Tibial nerve (tissue), 4 donors: ENCODE data around the gene STXBP6. TPM values are rescaled to one million over a fixed set of nuclear protein-coding genes. Genes with fewer than 3 reads are reported as not detected.

Source experiments
- DNase-seq, 2 donors: peaks; one replicate each; pipeline ENCODE4 v3.0.0-alpha.2; 2019; ENCODE audit warnings: low spot score in 2 of 2
- H3K27ac ChIP-seq, 4 donors: fragments of 200-600 bp; sonication (generic) in 3 of 4; one replicate each; pipeline ENCODE4 v1.5.1; 2017 to 2019; ENCODE audit warnings: mild to moderate bottlenecking in 1 of 4
- H3K27me3 ChIP-seq, 2 donors: fragments of 200-600 bp; sonication (generic) in 1 of 2; one replicate each; pipeline versions ENCODE4 v1.5.1 to v1.6.0; 2017 to 2019
- H3K36me3 ChIP-seq, 3 donors: fragments of 200-600 bp; sonication (generic); one replicate each; pipeline ENCODE4 v1.5.1; 2018 to 2019
- H3K4me1 ChIP-seq, 4 donors: fragments of 200-600 bp; sonication (generic) in 3 of 4; one replicate each; pipeline ENCODE4 v1.5.1; 2017 to 2019
- H3K4me3 ChIP-seq, 4 donors: fragments of 200-600 bp; sonication (generic) in 3 of 4; one replicate each; pipeline ENCODE4 v1.5.1; 2017 to 2019; ENCODE audit warnings: mild to moderate bottlenecking in 1 of 4, moderate library complexity in 1 of 4
- H3K9me3 ChIP-seq, 4 donors: fragments of 200-600 bp; sonication (generic) in 3 of 4; one replicate each; pipeline ENCODE4 v1.5.1; 2017 to 2019
- CTCF ChIP-seq, 5 experiments: fragments of 200-600 bp in 3 of 5; fragments of 450-650 bp in 2 of 5; sonication (generic) in 3 of 5; IDR thresholded peaks; one replicate each; pipeline ENCODE4 v1.5.1; 2016 to 2019; ENCODE audit warnings: antibody characterized with exemption in 5 of 5, mild to moderate bottlenecking in 3 of 5, moderate library complexity in 2 of 5
- EP300 ChIP-seq, 2 donors: sonication (generic); formaldehyde crosslinking; IDR thresholded peaks; one replicate each; pipeline ENCODE4 v1.6.1; 2017; ENCODE audit warnings: antibody characterized with exemption in 2 of 2, mild to moderate bottlenecking in 1 of 2
- POLR2A ChIP-seq, 2 donors: fragments of 450-650 bp; IDR thresholded peaks; one replicate each; pipeline ENCODE4 v1.6.1; 2017; ENCODE audit warnings: antibody characterized with exemption in 2 of 2, mild to moderate bottlenecking in 2 of 2, moderate library complexity in 2 of 2
- WGBS, 2 donors: methylation state at CpG; one replicate each; pipeline ENCODE4 v1.1.5; 2018; 5-methylcytosine and 5-hydroxymethylcytosine counted together
- total RNA-seq, 4 donors: library from RNA; depleted of rRNA; stranded (reverse); fragments of >200 nt; gene quantifications; one replicate each; pipeline ENCODE4 v1.1.0, GENCODE V29; 2016

STXBP6 gene
- total RNA-seq, 4 donors from 2014 or later: 12.6 to 42.6 (median 33.5) TPM

- Histone ChIP-seq H3K9me3 (no peaks in the 10 kb centered on the region), H3K36me3 (no peaks in the 10 kb centered on the region), H3K27me3 (no peaks in the 10 kb centered on the region), H3K4me3 (no peak overlapping the region), H3K4me1 (peaks cover 0 to 17% (median 3%) of the 10 kb centered on the region in 4 donors), H3K27ac (no peak overlapping the region)
- DNase-seq: no peak
- no peak for TF ChIP-seq EP300 (IDR thresholded peaks at IDR 0.05)
- TF ChIP-seq CTCF (IDR thresholded peaks at IDR 0.05): no peak
- WGBS, 2 donors: 95 to 100% methylated on average over 2 of the region's 2 CpGs
These were observed 95.3 kb downstream of the STXBP6 start for GRCh38 chr14:24954700-24955037.

DNA sequence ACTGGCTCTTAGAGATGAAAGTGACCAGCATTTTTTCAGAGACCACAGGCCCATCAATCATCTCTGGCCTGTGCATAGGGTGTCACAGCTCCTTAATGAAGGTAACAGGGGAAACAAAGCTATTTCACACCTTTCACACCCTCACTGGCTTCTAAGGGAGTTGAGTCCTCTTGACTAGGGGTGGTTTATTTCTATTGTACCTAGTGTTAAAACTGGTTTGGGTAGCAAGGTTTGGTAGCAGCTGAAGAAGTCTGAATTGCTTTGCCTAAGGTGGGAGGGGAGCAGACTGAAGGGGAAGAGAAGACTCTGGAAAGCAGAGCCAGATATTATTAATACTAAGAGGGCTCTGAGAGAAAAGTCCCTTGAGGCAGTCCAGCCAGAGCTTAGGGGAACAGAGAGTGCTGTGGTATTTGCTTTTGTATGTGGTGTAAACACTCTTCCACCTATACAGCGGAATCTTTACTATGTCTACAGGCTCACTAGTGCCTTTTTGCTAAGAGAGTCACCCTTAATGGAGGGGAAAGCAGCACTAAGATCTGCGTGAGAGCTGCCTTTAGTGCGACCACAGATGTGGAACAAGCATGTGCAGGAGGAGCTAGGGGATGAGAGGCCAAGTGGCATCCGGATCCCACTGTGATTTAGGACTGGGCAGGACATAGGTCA, 95.8 kb downstream of the STXBP6 start:
- peaks cover 0 to 12% (median 1%) of the 10 kb centered on the region in 4 donors for H3K4me1 ChIP-seq
- TF ChIP-seq EP300 (IDR thresholded peaks at IDR 0.05): no peak
- no peak for TF ChIP-seq POLR2A (IDR thresholded peaks at IDR 0.05)
- no peak for TF ChIP-seq CTCF (IDR thresholded peaks at IDR 0.05)
- H3K4me3 ChIP-seq: no peak overlapping the region
- no peaks in the 10 kb centered on the region for H3K27me3 ChIP-seq
- H3K27ac ChIP-seq: no peak overlapping the region
- WGBS, 2 donors: 92 to 93% methylated on average over 4 of the region's 4 CpGs
- no peaks in the 10 kb centered on the region for H3K36me3 ChIP-seq
- DNase-seq: no peak
- H3K9me3 ChIP-seq: no peaks in the 10 kb centered on the region

GRCh38 chr14:24952851-24953666, 96.9 kb downstream of the STXBP6 start:
- DNase-seq: no peak
- Histone ChIP-seq H3K36me3 (no peaks in the 10 kb centered on the region), H3K4me3 (no peak overlapping the region), H3K27ac (no peak overlapping the region), H3K27me3 (no peaks in the 10 kb centered on the region), H3K4me1 (peaks cover 0 to 1% (median 0%) of the 10 kb centered on the region in 4 donors), H3K9me3 (no peaks in the 10 kb centered on the region)
- WGBS, 2 donors: 74 to 84% methylated on average over 8 of the region's 8 CpGs
- TF ChIP-seq POLR2A (IDR thresholded peaks at IDR 0.05) (no peak), CTCF (IDR thresholded peaks at IDR 0.05) (no peak), EP300 (IDR thresholded peaks at IDR 0.05) (no peak)

DNA sequence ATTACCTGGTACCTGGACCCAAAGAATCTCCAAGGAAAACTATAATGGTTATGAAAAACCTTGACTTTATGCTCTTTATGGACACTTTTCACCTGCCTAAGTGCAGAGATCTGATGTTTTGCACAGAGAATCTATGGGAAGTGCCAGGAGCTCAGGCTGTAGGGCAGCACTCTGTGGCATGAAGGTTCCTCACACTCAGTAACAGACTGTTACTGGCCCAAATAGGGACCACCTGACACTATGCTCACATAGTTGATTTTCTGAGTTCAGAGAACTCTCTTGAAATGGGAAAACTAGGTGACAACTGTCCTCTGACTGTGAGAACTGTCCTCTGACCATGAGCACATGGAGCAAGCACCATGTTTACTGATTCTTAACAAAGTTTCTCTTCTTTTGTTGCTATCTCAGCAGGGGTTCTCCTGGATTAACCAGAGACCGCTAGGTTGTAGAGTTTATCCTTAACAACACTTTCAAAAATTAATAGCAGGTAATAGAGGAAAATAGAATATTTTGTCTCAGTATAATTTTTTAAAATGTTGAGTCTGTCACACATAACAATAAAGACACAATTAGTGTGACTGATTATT, 101.6 kb downstream of the STXBP6 start:
- Histone ChIP-seq H3K4me3 (no peak overlapping the region), H3K36me3 (no peaks in the 10 kb centered on the region), H3K27me3 (no peaks in the 10 kb centered on the region), H3K4me1 (no peaks in the 10 kb centered on the region), H3K9me3 (no peaks in the 10 kb centered on the region), H3K27ac (no peak overlapping the region)
- WGBS, 2 donors: 93 to 100% methylated on average over 1 of the region's 1 CpG
- DNase-seq: no peak
- TF ChIP-seq CTCF (IDR thresholded peaks at IDR 0.05) (no peak), POLR2A (IDR thresholded peaks at IDR 0.05) (no peak), EP300 (IDR thresholded peaks at IDR 0.05) (no peak)

DNA sequence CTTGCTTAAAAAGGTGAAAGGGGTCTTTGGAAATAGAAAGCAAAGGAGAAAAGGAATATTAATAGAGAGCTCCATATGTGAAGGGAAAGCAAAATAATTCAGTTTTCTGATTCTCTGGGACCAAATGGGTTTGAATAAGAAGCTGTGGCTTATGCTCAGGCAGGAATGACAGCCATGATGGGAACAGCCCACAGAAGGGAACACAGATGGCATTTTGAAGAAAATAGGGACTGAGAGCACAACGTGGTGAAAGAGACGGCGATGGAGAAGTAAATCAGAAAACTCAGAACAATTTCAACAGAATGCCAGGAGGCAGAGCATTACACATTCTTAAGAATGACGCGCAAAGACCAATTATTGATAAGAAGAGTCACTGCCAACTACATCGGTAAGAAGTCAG, 102.8 kb downstream of the STXBP6 start:
- no peaks in the 10 kb centered on the region for H3K4me1 ChIP-seq

More for the DNA sequence above, 102.8 kb downstream of the STXBP6 start:
- Histone ChIP-seq H3K27ac (no peak overlapping the region), H3K9me3 (no peaks in the 10 kb centered on the region), H3K27me3 (no peaks in the 10 kb centered on the region), H3K4me3 (no peak overlapping the region), H3K36me3 (no peaks in the 10 kb centered on the region)
- 93 to 94% methylated on average over 6 of the region's 6 CpGs for WGBS, 2 donors
- no peak for DNase-seq
- TF ChIP-seq EP300 (IDR thresholded peaks at IDR 0.05): no peak
- no peak for TF ChIP-seq CTCF (IDR thresholded peaks at IDR 0.05)
- TF ChIP-seq POLR2A (IDR thresholded peaks at IDR 0.05): no peak
